H54 (cell line): Measurements from ENCODE around the gene HIVEP2.

ENCODE experiments used
- DNase-seq: peaks from one replicate; pipeline ENCODE4 v3.0.0; 2011; ENCODE audit warnings: low spot score, mixed read lengths; ENCODE audit not compliant: insufficient read length
- FAIRE-seq: peaks from 3 replicates; lab custom pipeline; 2011; peaks lifted over from hg19 to GRCh38; lab: Jason Lieb, UNC
- POLR2A ChIP-seq: IDR thresholded peaks from 2 replicates; pipeline ENCODE4 v1.6.1; 2011; ENCODE audit warnings: low read depth, mild to moderate bottlenecking, low read length

HIVEP2 gene

DNA sequence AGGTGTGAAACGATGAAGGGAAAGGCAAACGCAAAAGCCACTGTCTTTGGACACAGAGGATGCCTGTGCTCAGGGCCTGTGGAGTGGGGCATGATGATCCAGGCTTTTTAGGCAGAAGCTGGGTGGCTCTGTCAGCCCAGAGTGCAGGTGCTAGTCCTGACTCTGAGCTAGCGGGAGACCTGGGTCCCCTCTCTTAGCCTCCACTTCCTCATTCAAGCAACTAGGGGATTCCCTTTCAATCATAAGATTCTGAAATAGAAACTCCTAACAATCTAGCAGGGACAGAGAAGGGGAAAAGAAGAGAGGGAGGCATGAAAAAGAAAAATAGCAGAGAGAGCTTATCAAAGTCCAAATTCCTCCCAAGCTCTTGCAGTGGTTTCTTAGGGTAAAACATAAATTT lies 7.6 kb upstream of the HIVEP2 start:
- DNase-seq (no peak), FAIRE-seq (no peak)
- no peak for TF ChIP-seq POLR2A

- DNase-seq (no peak), FAIRE-seq (no peak)
- TF ChIP-seq POLR2A, result no peak
Measured at GRCh38 chr6:142950291-142950690, 5.3 kb upstream of the HIVEP2 start.

- FAIRE-seq (no peak), DNase-seq (peak; percentile 12)
- no peak for TF ChIP-seq POLR2A
Measured at GRCh38 chr6:142947714-142948480, 2.9 kb upstream of the HIVEP2 start.

GRCh38 chr6:142946924-142947713 lies 2.1 kb upstream of the HIVEP2 start:
- FAIRE-seq (no peak), DNase-seq (peak; percentile 62)
- 0 out of 2 replicates have a peak, but pooled peaks have one; percentile 28 for TF ChIP-seq POLR2A

DNA sequence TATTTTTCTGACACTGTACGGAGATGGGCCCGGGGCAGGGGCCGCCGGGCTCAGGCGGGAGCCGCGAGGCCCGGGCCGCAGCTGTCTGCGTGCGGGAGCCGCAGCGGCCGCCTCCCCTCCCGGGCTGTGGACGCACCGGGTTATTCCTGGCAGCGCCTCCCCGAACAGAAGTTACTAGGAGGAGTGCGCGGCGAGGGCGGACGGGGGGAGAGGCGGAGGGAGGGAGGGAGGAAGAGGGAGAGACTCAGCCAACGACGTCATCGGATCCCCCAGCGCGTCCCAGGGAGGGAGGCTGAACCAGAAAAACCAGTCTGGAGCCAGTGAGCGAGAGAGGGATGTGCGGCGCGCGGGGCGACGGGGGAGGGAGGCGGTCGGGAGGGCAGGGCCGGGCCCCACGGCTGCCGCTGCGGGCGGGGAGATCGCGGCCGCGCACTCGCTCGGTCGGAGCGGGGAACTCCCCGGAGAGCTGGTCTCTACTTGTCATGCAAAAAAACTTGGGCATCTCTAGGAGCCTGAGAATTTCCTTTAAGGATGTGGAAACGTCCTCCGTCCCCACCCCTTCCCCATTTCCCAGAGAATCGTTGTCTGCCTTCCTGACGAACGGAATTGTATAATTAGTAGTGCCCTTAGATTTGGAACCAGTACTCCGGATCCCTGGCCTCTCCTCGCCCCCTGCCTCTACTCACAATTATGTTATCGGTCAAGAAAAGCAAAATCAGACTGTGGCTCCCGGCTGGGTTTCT lies 1.4 kb upstream of the HIVEP2 start:
- FAIRE-seq (peak; percentile 30), DNase-seq (peak; percentile 71)
- TF ChIP-seq POLR2A, result peak; percentile 48; the same call in 1 of the 2 replicates

DNA sequence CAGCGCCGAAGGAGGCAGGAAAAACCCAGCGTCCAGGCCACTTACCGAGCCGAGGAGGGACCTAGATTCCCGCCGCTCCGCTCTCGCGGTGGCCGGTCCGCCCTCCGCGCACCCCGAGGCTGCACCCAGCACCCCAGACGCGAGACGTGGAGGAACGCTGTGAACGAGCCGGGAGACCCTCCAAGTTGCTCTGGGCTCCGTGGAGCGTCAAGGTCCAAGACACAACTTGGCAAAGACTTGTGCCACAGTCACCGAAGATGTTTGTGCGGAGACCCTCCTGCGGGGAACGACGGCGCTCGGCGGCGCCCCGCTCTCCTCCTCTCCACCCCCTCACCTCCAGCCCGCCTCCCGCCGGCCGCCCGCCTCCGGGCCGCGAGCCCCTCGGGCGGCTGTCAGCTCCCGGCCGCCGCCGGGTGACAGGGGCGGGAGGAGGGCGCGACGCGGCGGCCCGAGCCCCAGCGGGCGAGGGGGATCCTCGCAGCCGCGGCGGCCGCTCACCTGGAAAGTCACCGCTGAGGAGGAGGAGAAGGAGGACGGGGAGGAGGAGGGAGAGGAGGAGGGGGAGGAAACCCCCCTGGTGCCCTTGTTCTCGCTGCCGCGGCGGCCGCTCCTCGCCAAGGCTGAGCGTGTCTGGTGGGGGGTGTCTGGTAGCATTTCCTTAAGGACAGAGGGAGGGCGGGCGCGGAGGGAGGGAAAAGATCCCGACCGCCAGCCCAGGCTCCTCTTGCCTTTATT lies 637 bp upstream of the HIVEP2 start:
- DNase-seq, result peak; percentile 37
- TF ChIP-seq POLR2A, result no peak; the same call in 1 of the 2 replicates
- FAIRE-seq, result no peak

DNA sequence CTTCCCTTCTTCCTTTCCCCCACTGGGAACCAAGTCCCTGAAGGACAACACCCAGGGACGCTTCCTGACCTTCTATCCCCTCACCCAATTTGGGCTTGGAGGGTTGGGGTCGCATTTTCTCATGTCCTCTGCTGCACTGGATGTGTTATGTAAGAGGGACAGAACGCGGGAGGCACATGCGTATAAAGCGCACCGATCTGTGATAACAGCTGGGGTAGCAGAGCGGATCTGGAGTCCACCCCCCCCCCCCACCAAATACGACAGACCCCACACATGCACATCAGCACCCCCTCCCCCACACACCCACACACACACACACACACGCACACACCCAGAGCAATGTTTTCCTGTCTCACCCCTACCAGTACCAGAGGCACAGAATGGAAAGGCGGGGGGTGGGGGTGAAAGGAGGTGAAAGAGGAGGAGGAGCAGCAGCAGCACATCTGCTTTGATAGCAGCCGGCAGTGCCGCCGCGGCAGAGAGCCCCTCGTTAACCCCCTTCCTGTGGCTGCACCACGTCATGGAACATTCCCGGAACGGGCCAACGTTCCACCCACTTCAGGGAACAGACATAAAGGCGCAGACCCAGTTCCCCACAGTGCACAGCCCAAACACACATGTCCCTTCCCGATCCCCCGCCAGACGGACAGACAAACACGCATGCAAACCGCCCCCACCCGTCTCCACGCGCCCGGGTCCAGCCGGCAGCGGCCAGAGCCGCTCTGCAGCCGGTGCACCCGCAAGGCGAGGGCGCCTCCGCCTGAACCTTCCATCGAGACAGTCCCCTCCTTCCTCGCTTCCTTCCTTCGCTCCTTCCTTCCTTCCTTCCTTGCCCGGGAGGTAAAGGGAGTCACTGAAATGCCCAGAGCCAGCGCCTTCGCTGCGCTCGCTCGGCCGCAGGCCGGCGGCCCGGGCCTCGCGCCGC lies 590 bp downstream of the HIVEP2 start:
- DNase-seq, result peak; percentile 42
- no peak for TF ChIP-seq POLR2A

GRCh38 chr6:142943711-142944123 lies 1.3 kb downstream of the HIVEP2 start:
- DNase-seq, result no peak
- TF ChIP-seq POLR2A, result no peak
- no peak for FAIRE-seq

More for the DNA sequence above, 590 bp downstream of the HIVEP2 start:
- no peak for FAIRE-seq

GRCh38 chr6:142942805-142943227 lies 2.2 kb downstream of the HIVEP2 start:
- DNase-seq (peak; percentile 14), FAIRE-seq (no peak)
- TF ChIP-seq POLR2A, result no peak

DNA sequence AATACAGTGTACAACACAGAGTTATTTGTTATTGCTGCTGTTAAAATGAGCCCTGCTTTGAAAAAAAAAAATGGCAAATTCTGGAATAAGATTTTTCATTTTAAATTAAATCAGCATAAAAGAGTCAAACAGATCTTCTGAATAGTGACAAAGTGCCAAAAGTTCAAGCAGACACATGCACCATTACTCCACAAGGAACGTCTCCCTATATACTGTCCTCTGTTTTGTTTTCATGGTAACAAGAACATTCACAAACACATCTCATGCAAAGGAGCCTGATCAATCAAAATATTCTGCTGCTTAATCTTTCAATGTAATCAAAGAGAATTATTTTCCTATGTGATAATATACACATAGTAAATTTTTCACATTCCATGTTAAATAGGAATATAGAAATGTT lies 2.7 kb downstream of the HIVEP2 start:
- no peak for TF ChIP-seq POLR2A
- FAIRE-seq (no peak), DNase-seq (no peak)

GRCh38 chr6:142941018-142941417 lies 4.0 kb downstream of the HIVEP2 start:
- DNase-seq (no peak), FAIRE-seq (no peak)

DNA sequence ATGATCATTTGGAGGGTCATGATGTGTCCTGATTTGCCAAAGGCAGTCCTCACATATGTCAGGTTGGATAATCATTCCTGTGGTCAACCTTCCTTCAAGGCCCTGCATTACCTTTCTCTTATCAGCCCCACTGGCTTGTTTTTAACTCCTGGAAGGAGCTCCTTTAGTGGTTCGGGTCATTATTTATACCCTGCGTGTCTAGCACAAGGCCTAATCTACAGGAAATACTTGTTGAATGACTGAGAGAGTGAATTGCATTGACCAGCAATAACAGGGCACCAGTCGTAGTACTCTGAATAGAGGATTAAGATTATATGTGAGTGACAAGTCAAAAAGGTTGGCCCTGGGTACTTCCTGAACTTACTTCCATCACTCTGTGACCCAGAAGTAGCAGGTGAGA lies 4.5 kb downstream of the HIVEP2 start:
- no peak for TF ChIP-seq POLR2A
- FAIRE-seq (peak; percentile 61), DNase-seq (no peak)

More at GRCh38 chr6:142941018-142941417, 4.0 kb downstream of the HIVEP2 start:
- no peak for TF ChIP-seq POLR2A
